ENCODE data around the gene NDUFA11. TPM values are rescaled to one million over a fixed set of nuclear protein-coding genes. Genes with fewer than 3 reads are reported as not detected.

The NDUFA11 gene
- total and polyA plus RNA-seq, 2 of the 13 experiments (the other 11 are each of a cell fraction or from before 2014, with no cell fraction given) = 286 to 378 TPM

GRCh38 chr19:5903624-5904351, at the start of gene NDUFA11 (continued):
- no peak for TF ChIP-seq KAT2B (IDR thresholded peaks at IDR 0.05; ENCODE audit: borderline replicate concordance, low read depth, low read length)
- no peak for TF ChIP-seq MLXIP (CRISPR knock-in tag; IDR thresholded peaks at IDR 0.05; ENCODE audit: borderline replicate concordance)
- TF ChIP-seq POLR2A (IDR thresholded peaks at IDR 0.05; ENCODE audit: insufficient read depth in 1 of 2, low read depth in 2 of 2, low read length in 2 of 2) = peak; percentile 77 to 78
- no peak for TF ChIP-seq HMG20A (CRISPR knock-in tag; IDR thresholded peaks at IDR 0.05; ENCODE audit: borderline replicate concordance)
- peak; percentile 28; the same call in 1 of the 2 replicates for TF ChIP-seq GATAD2A (CRISPR knock-in tag; IDR thresholded peaks at IDR 0.05)
- peak; percentile 40; the same call in 1 of the 2 replicates for TF ChIP-seq SIX1 (CRISPR knock-in tag; IDR thresholded peaks at IDR 0.05; ENCODE audit: borderline replicate concordance)
- peak; percentile 68 for TF ChIP-seq FOXA3 (CRISPR knock-in tag; IDR thresholded peaks at IDR 0.05)
- peak; percentile 36; the same call in 1 of the 2 replicates for TF ChIP-seq CREBL2 (CRISPR knock-in tag; IDR thresholded peaks at IDR 0.05; ENCODE audit: borderline replicate concordance)
- no peak for TF ChIP-seq MED13 (CRISPR knock-in tag; IDR thresholded peaks at IDR 0.05)
- no peak for TF ChIP-seq ZSCAN29 (CRISPR knock-in tag; conservative IDR thresholded peaks at IDR 0.05)
- TF ChIP-seq ZSCAN12 (CRISPR knock-in tag; IDR thresholded peaks at IDR 0.05) = no peak
- TF ChIP-seq ZNF207 (IDR thresholded peaks at IDR 0.05; ENCODE audit: borderline replicate concordance) = no peak
- TF ChIP-seq STAG1 (CRISPR knock-in tag; IDR thresholded peaks at IDR 0.05) = peak; percentile 18; the same call in 1 of the 2 replicates
- peak; percentile 74 for TF ChIP-seq BRD4 (CRISPR knock-in tag; IDR thresholded peaks at IDR 0.05)
- peak; percentile 69 for TF ChIP-seq NFKBIZ (CRISPR knock-in tag; IDR thresholded peaks at IDR 0.05)
- peak; percentile 85; the same call in 1 of the 2 replicates for TF ChIP-seq RFXAP (CRISPR knock-in tag; IDR thresholded peaks at IDR 0.05; ENCODE audit: borderline replicate concordance)
- no peak for TF ChIP-seq ZBTB4 (CRISPR knock-in tag; IDR thresholded peaks at IDR 0.05; ENCODE audit: borderline replicate concordance)
- no peak for TF ChIP-seq PRMT3 (CRISPR knock-in tag; IDR thresholded peaks at IDR 0.05; ENCODE audit: borderline replicate concordance, low read depth)
- no peak for TF ChIP-seq ZNF17 (CRISPR knock-in tag; IDR thresholded peaks at IDR 0.05)
- TF ChIP-seq ZFP36L2 (CRISPR knock-in tag; IDR thresholded peaks at IDR 0.05) = no peak
- no peak for TF ChIP-seq SRSF9 (IDR thresholded peaks at IDR 0.05; ENCODE audit: borderline replicate concordance, insufficient read depth, low read depth, low read length, poor library complexity, severe bottlenecking)
- TF ChIP-seq HMGA1 (CRISPR knock-in tag; conservative IDR thresholded peaks at IDR 0.05) = no peak
